ENCODE measurements around the gene DBF4B. TPM values are rescaled to one million over a fixed set of nuclear protein-coding genes. Genes with fewer than 3 reads are reported as not detected.
"Not testable (repeated sequence)": the region's sequence is repeated elsewhere in the genome, so short reads cannot be mapped to it uniquely, and the experiment has no call there.

Gene DBF4B
- total RNA-seq, 1 experiment from 2014 or later: 21.0 TPM

GRCh38 chr17:44690746-44691306, 17.6 kb upstream of the DBF4B start:
- not testable (repeated sequence) for H3K4me3 ChIP-seq (ENCODE audit: insufficient read depth, low read depth, low read length); H3K36me3 ChIP-seq (replicated peaks; ENCODE audit: control insufficient read depth, insufficient read depth, low read length); H3K27me3 ChIP-seq (ENCODE audit: control insufficient read depth, insufficient read depth, low read length)
- peak; percentile 44 for DNase-seq

- DNase-seq: no peak
- H3K4me3 ChIP-seq (ENCODE audit: insufficient read depth, low read depth, low read length): no peak overlapping the region
- H3K36me3 ChIP-seq (replicated peaks; ENCODE audit: control insufficient read depth, insufficient read depth, low read length): no peaks in the 10 kb centered on the region
- no peaks in the 10 kb centered on the region for H3K27me3 ChIP-seq (ENCODE audit: control insufficient read depth, insufficient read depth, low read length)
Measured at GRCh38 chr17:44693609-44694008, 14.9 kb upstream of the DBF4B start.

DNA sequence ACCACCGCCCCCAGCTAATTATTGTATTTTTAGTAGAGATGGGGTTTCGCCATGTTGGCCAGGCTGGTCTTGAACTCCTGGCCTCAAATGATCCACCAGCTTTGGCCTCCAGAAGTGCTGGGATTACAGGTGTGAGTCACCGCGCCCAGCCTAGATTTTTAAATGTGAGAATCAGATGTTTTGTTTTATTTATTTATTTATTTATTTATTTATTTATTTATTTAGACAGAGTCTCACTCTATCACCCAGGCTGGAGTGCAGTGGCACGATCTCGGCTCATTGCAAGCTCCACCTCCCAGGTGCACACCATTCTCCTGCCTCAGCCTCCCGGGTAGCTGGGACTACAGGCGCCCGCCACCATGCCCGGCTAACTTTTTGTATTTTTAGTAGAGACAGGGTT, 8.2 kb upstream of the DBF4B start:
- H3K4me3 ChIP-seq (ENCODE audit: insufficient read depth, low read depth, low read length); H3K36me3 ChIP-seq (replicated peaks; ENCODE audit: control insufficient read depth, insufficient read depth, low read length); H3K27me3 ChIP-seq (ENCODE audit: control insufficient read depth, insufficient read depth, low read length); DNase-seq: not testable (repeated sequence)

DNA sequence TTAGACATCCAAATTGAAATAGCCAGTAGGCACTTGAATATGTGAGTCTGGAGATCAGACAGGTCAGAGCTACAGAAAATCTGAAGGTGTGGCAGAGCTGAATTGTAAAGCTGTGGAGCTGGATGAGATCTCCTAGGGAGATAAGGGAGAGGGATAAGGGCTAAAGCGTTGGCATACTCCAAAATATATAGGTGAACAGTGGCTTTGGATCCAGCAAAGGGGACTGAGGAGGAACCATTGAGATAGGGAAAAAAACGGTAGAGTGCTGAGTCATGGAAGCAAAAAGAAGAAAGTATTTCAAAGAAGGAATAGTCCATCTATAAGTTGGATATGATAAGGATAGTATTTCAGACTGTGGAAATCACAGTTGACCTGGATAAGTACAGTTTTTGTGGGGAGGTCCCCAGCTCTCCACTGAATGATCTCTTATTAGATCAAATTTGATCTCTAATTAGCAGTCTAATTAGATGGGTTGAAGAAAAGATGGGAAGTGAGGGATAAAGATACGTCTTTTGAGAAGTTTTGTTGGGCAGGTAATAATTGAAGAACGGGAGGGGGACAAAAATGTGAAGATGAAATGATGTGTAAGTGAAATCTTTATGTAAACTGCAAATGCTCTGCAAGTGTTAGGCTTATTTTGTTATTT, 587 bp upstream of the DBF4B start:
- DNase-seq: no peak
- H3K4me3 ChIP-seq (ENCODE audit: insufficient read depth, low read depth, low read length): peak overlapping the region; percentile 80
- H3K36me3 ChIP-seq (replicated peaks; ENCODE audit: control insufficient read depth, insufficient read depth, low read length): no peaks in the 10 kb centered on the region
- no peaks in the 10 kb centered on the region for H3K27me3 ChIP-seq (ENCODE audit: control insufficient read depth, insufficient read depth, low read length)

DNA sequence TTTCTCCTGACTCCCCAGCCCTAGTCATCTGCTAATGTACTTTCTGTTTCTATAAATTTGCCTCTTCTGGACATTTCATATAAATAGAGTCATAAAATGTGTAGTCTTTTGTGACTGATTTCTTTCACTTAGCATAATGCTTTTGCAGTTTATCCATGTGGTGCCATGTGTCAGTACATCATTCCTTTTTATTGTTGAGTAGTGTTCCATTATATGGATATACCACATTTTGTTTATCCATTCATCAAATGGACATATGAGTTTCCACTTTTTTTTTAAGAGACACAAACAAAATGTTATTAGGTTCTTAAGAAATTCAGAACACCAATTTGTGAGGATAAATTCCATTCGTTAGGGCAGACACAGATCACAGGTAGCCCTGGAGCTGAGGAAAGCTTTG, 11.0 kb downstream of the DBF4B start:
- no peaks in the 10 kb centered on the region for H3K27me3 ChIP-seq (ENCODE audit: control insufficient read depth, insufficient read depth, low read length)
- no peak for DNase-seq
- no peak overlapping the region for H3K4me3 ChIP-seq (ENCODE audit: insufficient read depth, low read depth, low read length)
- H3K36me3 ChIP-seq (replicated peaks; ENCODE audit: control insufficient read depth, insufficient read depth, low read length): peaks cover 14% of the 10 kb centered on the region

DNA sequence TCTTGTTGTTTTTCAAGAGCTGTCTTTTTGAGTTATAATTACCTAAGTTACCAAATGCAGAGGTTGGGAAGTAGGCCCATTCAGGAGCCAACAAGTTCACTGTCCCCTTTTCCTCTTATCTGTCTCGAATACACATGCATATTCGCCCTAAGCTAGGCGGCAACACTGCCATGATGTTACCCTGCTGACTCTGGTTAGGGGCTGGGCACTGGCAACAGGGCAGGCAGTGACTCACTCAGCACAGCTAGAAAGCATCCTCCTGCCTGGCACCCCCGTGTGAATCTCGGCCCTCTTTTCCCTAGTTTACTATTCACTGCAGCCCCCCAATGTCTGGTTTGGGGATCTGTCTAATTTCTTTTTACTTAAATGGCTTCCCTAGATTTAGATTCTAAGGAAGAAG, 13.8 kb downstream of the DBF4B start:
- no peak for DNase-seq
- Histone ChIP-seq H3K4me3 (ENCODE audit: insufficient read depth, low read depth, low read length) (no peak overlapping the region), H3K27me3 (ENCODE audit: control insufficient read depth, insufficient read depth, low read length) (no peaks in the 10 kb centered on the region), H3K36me3 (replicated peaks; ENCODE audit: control insufficient read depth, insufficient read depth, low read length) (peaks cover 14% of the 10 kb centered on the region)

DNA sequence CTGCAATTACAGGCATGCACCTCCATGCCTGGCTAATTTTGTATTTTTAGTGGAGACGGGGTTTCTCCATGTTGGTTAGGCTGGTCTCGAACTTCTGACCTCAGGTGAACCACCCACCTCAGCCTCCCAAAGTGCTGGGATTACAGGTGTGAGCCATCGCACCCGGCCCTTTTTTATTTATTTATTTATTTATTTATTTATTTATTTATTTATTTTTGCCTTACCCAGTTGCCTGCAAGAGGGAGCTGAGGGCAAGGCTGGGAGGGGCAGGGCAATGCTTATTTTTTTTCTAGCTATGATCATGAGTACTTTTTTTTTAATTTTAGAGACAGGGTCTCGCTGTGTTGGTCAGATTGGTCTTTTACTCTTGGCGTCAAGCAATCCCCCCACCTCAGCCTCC, 17.7 kb downstream of the DBF4B start:
- DNase-seq; H3K4me3 ChIP-seq (ENCODE audit: insufficient read depth, low read depth, low read length); H3K27me3 ChIP-seq (ENCODE audit: control insufficient read depth, insufficient read depth, low read length): not testable (repeated sequence)
- H3K36me3 ChIP-seq (replicated peaks; ENCODE audit: control insufficient read depth, insufficient read depth, low read length): peaks cover 23% of the 10 kb centered on the region

GRCh38 chr17:44733753-44734152, 25.3 kb downstream of the DBF4B start:
- Histone ChIP-seq H3K36me3 (replicated peaks; ENCODE audit: control insufficient read depth, insufficient read depth, low read length) (peaks cover 28% of the 10 kb centered on the region), H3K27me3 (ENCODE audit: control insufficient read depth, insufficient read depth, low read length) (no peaks in the 10 kb centered on the region), H3K4me3 (ENCODE audit: insufficient read depth, low read depth, low read length) (no peak overlapping the region)
- peak; percentile 79 for DNase-seq

- Histone ChIP-seq H3K4me3 (ENCODE audit: insufficient read depth, low read depth, low read length) (no peak overlapping the region), H3K27me3 (ENCODE audit: control insufficient read depth, insufficient read depth, low read length) (no peaks in the 10 kb centered on the region), H3K36me3 (replicated peaks; ENCODE audit: control insufficient read depth, insufficient read depth, low read length) (peaks cover 28% of the 10 kb centered on the region)
- DNase-seq: no peak
Measured at GRCh38 chr17:44734272-44734671, 25.8 kb downstream of the DBF4B start.

DNA sequence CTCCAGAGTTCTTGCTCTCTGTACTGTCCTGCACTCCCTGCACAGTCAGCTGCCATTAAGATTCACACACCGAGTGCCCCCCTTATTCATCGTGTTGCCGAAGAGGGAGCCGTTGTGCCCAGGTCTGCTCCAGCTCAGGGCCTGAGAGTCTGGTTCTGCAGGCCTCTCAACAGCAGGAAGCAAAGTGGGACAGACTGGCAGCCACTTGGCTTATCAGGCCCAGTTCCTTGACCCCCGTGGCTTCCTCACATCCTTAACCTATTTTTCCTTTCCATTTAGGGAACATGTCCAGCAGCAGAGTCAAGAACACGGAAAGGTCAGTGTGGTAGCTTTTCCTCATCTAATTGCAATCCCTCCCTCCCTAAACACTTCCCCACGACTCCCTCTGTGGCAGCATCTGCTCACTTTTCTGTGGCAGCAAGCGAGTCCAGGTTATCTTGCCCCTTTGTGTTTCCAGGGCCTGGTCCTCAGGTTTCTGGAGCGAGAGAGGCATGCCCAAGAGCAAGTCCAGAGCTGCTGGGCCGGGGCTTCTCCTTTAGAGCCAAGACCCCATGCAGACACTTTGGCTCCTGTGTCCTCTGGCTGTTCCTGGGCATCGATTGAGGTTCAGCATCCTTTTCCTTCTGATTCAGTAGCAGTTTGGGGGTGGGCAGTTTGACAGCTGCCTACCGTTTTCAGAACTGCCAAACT, 28.2 kb downstream of the DBF4B start:
- H3K36me3 ChIP-seq (replicated peaks; ENCODE audit: control insufficient read depth, insufficient read depth, low read length): peaks cover 26% of the 10 kb centered on the region
- no peak for DNase-seq
- no peak overlapping the region for H3K4me3 ChIP-seq (ENCODE audit: insufficient read depth, low read depth, low read length)
- no peaks in the 10 kb centered on the region for H3K27me3 ChIP-seq (ENCODE audit: control insufficient read depth, insufficient read depth, low read length)

DNA sequence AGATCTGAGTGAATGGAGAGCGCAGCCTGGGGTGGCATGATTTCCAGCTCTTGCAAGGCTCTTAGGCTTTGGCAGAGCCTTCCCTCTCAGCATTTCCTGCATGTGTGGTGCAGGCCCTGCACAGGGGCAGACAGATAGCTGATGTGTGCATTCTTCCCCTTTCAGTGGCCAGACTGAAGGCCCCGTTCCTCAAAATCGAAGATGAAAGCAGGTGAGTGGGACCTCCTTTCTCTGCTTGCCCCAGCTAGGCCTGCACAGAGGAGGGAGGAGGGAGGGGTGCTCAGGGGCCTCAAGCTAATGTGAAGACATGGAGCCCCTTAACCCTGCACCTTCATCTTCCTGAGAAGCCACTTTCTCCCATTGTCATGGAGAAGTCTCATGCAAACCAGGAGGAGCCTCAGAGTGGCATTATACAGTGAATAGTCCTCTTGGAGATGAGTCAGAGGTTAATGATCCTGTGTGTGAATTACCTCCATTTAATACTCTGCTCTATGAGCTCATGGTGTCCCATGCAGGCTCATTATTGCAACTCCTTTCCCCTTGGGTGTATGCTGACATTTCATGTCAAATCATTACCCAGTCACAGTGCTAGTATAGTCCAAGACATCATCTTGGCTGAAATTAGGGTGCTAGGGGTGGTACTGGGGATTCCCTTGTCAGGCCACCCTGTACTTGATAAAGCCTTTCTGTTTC, 29.9 kb downstream of the DBF4B start:
- peaks cover 22% of the 10 kb centered on the region for H3K36me3 ChIP-seq (replicated peaks; ENCODE audit: control insufficient read depth, insufficient read depth, low read length)

GRCh38 chr17:44741316-44741715, 32.9 kb downstream of the DBF4B start:
- peaks cover 16% of the 10 kb centered on the region for H3K36me3 ChIP-seq (replicated peaks; ENCODE audit: control insufficient read depth, insufficient read depth, low read length)
- DNase-seq: no peak

More for the DNA sequence above, 29.9 kb downstream of the DBF4B start:
- DNase-seq: no peak
- Histone ChIP-seq H3K4me3 (ENCODE audit: insufficient read depth, low read depth, low read length) (no peak overlapping the region), H3K27me3 (ENCODE audit: control insufficient read depth, insufficient read depth, low read length) (no peaks in the 10 kb centered on the region)

GRCh38 chr17:44745301-44745700, 36.8 kb downstream of the DBF4B start:
- H3K4me3 ChIP-seq (ENCODE audit: insufficient read depth, low read depth, low read length): no peak overlapping the region
- no peak for DNase-seq
- H3K36me3 ChIP-seq (replicated peaks; ENCODE audit: control insufficient read depth, insufficient read depth, low read length): peaks cover 23% of the 10 kb centered on the region
- H3K27me3 ChIP-seq (ENCODE audit: control insufficient read depth, insufficient read depth, low read length): no peaks in the 10 kb centered on the region

More at GRCh38 chr17:44741316-44741715, 32.9 kb downstream of the DBF4B start:
- Histone ChIP-seq H3K27me3 (ENCODE audit: control insufficient read depth, insufficient read depth, low read length) (no peaks in the 10 kb centered on the region), H3K4me3 (ENCODE audit: insufficient read depth, low read depth, low read length) (no peak overlapping the region)

GRCh38 chr17:44745738-44746137, 37.3 kb downstream of the DBF4B start:
- H3K27me3 ChIP-seq (ENCODE audit: control insufficient read depth, insufficient read depth, low read length); DNase-seq; H3K4me3 ChIP-seq (ENCODE audit: insufficient read depth, low read depth, low read length): not testable (repeated sequence)
- peaks cover 22% of the 10 kb centered on the region for H3K36me3 ChIP-seq (replicated peaks; ENCODE audit: control insufficient read depth, insufficient read depth, low read length)

DNA sequence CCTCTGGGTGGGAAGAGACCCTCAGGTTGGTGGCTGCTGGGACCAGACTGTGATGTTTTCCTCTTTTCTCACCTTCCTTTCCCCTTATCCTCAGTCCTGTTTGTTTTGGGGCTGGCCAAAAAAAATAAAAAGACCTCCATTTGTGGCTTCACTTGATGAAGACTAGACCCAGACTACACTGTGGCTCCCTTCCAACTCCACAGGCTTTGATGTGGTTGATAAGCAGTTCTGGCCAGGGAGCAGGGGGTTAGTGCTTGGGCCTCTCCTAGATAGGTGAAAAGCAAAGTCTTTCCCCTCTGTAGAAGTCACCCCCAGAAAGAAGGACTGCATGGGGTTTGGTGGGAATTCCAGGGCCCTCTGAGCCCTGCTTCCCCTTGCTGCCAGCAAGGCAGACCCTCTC, 39.1 kb downstream of the DBF4B start:
- no peaks in the 10 kb centered on the region for H3K27me3 ChIP-seq (ENCODE audit: control insufficient read depth, insufficient read depth, low read length)
- peaks cover 21% of the 10 kb centered on the region for H3K36me3 ChIP-seq (replicated peaks; ENCODE audit: control insufficient read depth, insufficient read depth, low read length)
- H3K4me3 ChIP-seq (ENCODE audit: insufficient read depth, low read depth, low read length): no peak overlapping the region
- no peak for DNase-seq

All from H7 (cell line).